GM12878 (cell line): ENCODE results near the gene KLF7. TPM values are rescaled to one million over a fixed set of nuclear protein-coding genes. Genes with fewer than 3 reads are reported as not detected.
A peak's percentile ranks its signal among the peaks of the same experiment; 100 is the strongest.

ENCODE experiments used
- CREB1 ChIP-seq: IDR thresholded peaks from 2 replicates; pipeline ENCODE4 v1.6.1; 2012; ENCODE audit warnings: low read depth, mild to moderate bottlenecking, inconsistent platforms
- CREM ChIP-seq: IDR thresholded peaks from 2 replicates; pipeline ENCODE4 v1.6.1; 2014; ENCODE audit warnings: antibody characterized with exemption, low read depth
- DPF2 ChIP-seq: fragments of 450-650 bp; IDR thresholded peaks from 2 replicates; pipeline ENCODE4 v1.6.1; 2017; ENCODE audit warnings: mild to moderate bottlenecking
- EP300 ChIP-seq, 2 experiments: fragments of 150-350 bp in 1 of 2; IDR thresholded peaks; 2 replicates each; pipeline ENCODE4 v1.6.1; 2011 to 2012; ENCODE audit warnings: low read depth in 2 of 2, low read length in 2 of 2, borderline replicate concordance in 1 of 2, improper control_type of control experiment in 1 of 2, inconsistent platforms in 1 of 2; ENCODE audit not compliant: control insufficient read depth in 1 of 2
- IRF5 ChIP-seq: fragments of 450-650 bp; IDR thresholded peaks from 2 replicates; pipeline ENCODE4 v1.6.1; 2017; ENCODE audit warnings: borderline replicate concordance
- MAX ChIP-seq: IDR thresholded peaks from 2 replicates; pipeline ENCODE4 v1.6.1; 2012; ENCODE audit warnings: low read depth, low read length, improper control_type of control experiment
- MTA2 ChIP-seq: fragments of 450-650 bp; IDR thresholded peaks from 2 replicates; pipeline ENCODE4 v1.6.1; 2016; ENCODE audit warnings: low read depth, mild to moderate bottlenecking, moderate library complexity
- MYC ChIP-seq: IDR thresholded peaks from 2 replicates; pipeline ENCODE4 v1.6.1; 2011; ENCODE audit warnings: mild to moderate bottlenecking, low read length, moderate library complexity, inconsistent platforms; ENCODE audit not compliant: insufficient read depth, insufficient replicate concordance, insufficient read length, severe bottlenecking
- NKRF ChIP-seq: fragments of 450-650 bp; conservative IDR thresholded peaks from 2 replicates; pipeline ENCODE4 v1.6.1; 2017; ENCODE audit warnings: mild to moderate bottlenecking, moderate library complexity
- NR2C1 ChIP-seq: fragments of 450-650 bp; IDR thresholded peaks from 2 replicates; pipeline ENCODE4 v1.6.1; 2017; ENCODE audit warnings: antibody characterized with exemption, mild to moderate bottlenecking, moderate library complexity
- RBBP5 ChIP-seq: fragments of 200-600 bp; sonication (generic); conservative IDR thresholded peaks from 2 replicates; pipeline ENCODE4 v1.6.1; 2016
- RCOR1 ChIP-seq: conservative IDR thresholded peaks from 2 replicates; pipeline ENCODE4 v1.6.1; 2012; ENCODE audit warnings: low read depth, low read length, improper control_type of control experiment
- SPI1 ChIP-seq: IDR thresholded peaks from 2 replicates; pipeline ENCODE4 v1.6.1; 2011; ENCODE audit warnings: low read depth, mild to moderate bottlenecking, low read length, moderate library complexity, borderline replicate concordance; ENCODE audit not compliant: insufficient read depth
- TAF1 ChIP-seq: IDR thresholded peaks from 2 replicates; pipeline ENCODE4 v1.6.1; 2011; ENCODE audit warnings: mild to moderate bottlenecking, low read depth, low read length, borderline replicate concordance
- ZBED1 ChIP-seq: IDR thresholded peaks from 2 replicates; pipeline ENCODE4 v1.6.1; 2016; ENCODE audit warnings: borderline replicate concordance
- ZBTB40 ChIP-seq: fragments of 450-650 bp; IDR thresholded peaks from 2 replicates; pipeline ENCODE4 v1.6.1; 2016; ENCODE audit warnings: mild to moderate bottlenecking, moderate library complexity, borderline replicate concordance
- polyA plus RNA-seq, 11 experiments: library from polyadenylated mRNA; depleted of rRNA in 4 of 11; unstranded in 6 of 11; stranded (reverse) in 5 of 11; fragments of >200 nt; fragmentation: Nextera tagmentation in 4 of 11; fragmentation: Illumina TruSeq in 1 of 11; extraction: Ambion mirVana in 4 of 11; extraction: Trizol in 1 of 11; gene quantifications; 1 replicate in 1 of 11; 2 replicates in 10 of 11; pipeline versions ENCODE4 v1.2.1 to v1.2.3, GENCODE V29; 2011 to 2016; ENCODE audit warnings: inconsistent platforms in 2 of 11, missing spikeins in 2 of 11, low read depth in 1 of 11
- total RNA-seq, 4 experiments: library from RNA; depleted of rRNA in 3 of 4; stranded (reverse); fragments of >200 nt in 3 of 4; fragmentation: Illumina TruSeq in 1 of 4; extraction: Trizol in 1 of 4; gene quantifications; 2 replicates each; pipeline versions ENCODE4 v1.2.1 to v1.2.3, GENCODE V29; 2013 to 2021

The KLF7 gene
- total and polyA plus RNA-seq, 10 of the 15 experiments (the other 5 are each of a cell fraction or from before 2014, with no cell fraction given) = 2.4 to 24.8 (median 8.5) TPM

- TF ChIP-seq TAF1 = peak; percentile 72
- no peak for TF ChIP-seq MYC
- no peak for TF ChIP-seq SPI1
- TF ChIP-seq IRF5 = no peak
- TF ChIP-seq NR2C1 = no peak
- TF ChIP-seq MAX = peak; percentile 33; the same call in 1 of the 2 replicates
- TF ChIP-seq EP300 (IDR thresholded peaks at IDR 0.05; ENCODE audit: borderline replicate concordance in 1 of 2, control insufficient read depth in 1 of 2, low read depth in 2 of 2, low read length in 2 of 2) = no peak
- TF ChIP-seq RBBP5 = no peak
- no peak for TF ChIP-seq MTA2
- TF ChIP-seq ZBTB40 = no peak; the same call in 1 of the 2 replicates
- peak; percentile 34; the same call in 1 of the 2 replicates for TF ChIP-seq ZBED1
- TF ChIP-seq RCOR1 = no peak
- no peak; the same call in 1 of the 2 replicates for TF ChIP-seq CREM
- 0 out of 2 replicates have a peak, but pooled peaks have one; percentile 30 for TF ChIP-seq CREB1
- peak; percentile 21; the same call in 1 of the 2 replicates for TF ChIP-seq NKRF
- 0 out of 2 replicates have a peak, but pooled peaks have one; percentile 31 for TF ChIP-seq DPF2
These were observed at the start of gene KLF7 (continued) for GRCh38 chr2:207165121-207166038.
